SK-N-SH treated with all-trans-retinoic acid at 6 μM for 48 hours (cell line): ENCODE measurements around the gene CCDC196.

ENCODE experiments used
- ATAC-seq: fragments of 200-7000 bp; cut with Tn5 transposase; 3 replicates; pipeline ENCODE4 v1.9.1; 2020; ENCODE audit warnings: mild to moderate bottlenecking, moderate library complexity
- ARNTL ChIP-seq: fragments of 450-650 bp; formaldehyde crosslinking; IDR thresholded peaks from 2 replicates; pipeline ENCODE4 v1.5.0; 2020; ENCODE audit warnings: low read depth, mild to moderate bottlenecking, moderate library complexity, borderline replicate concordance
- CREB5 ChIP-seq: fragments of 250-450 bp; sonication (Bioruptor Pico); IDR thresholded peaks from 2 replicates; pipeline ENCODE4 v1.5.1; 2020; ENCODE audit warnings: low read depth, mild to moderate bottlenecking, moderate library complexity
- CSRNP3 ChIP-seq: fragments of 250-450 bp; sonication (Bioruptor Pico); IDR thresholded peaks from 2 replicates; pipeline ENCODE4 v1.5.1; 2021; ENCODE audit warnings: mild to moderate bottlenecking, moderate library complexity
- ESRRG ChIP-seq: fragments of 250-450 bp; sonication (Bioruptor Pico); IDR thresholded peaks from 2 replicates; pipeline ENCODE4 v1.6.1; 2021; ENCODE audit warnings: mild to moderate bottlenecking
- GLIS3 ChIP-seq: fragments of 250-450 bp; sonication (Bioruptor Pico); IDR thresholded peaks from 2 replicates; pipeline ENCODE4 v1.5.0; 2020; ENCODE audit warnings: mild to moderate bottlenecking, moderate library complexity
- ISL1 ChIP-seq: fragments of 250-450 bp; sonication (Bioruptor Pico); IDR thresholded peaks from 2 replicates; pipeline ENCODE4 v2.1.2; 2022; ENCODE audit warnings: mild to moderate bottlenecking, moderate library complexity
- OSR1 ChIP-seq: fragments of 250-450 bp; sonication (Bioruptor Pico); IDR thresholded peaks from 2 replicates; pipeline ENCODE4 v1.8.0; 2022; ENCODE audit warnings: moderate library complexity, mild to moderate bottlenecking, inconsistent platforms
- PATZ1 ChIP-seq: fragments of 250-450 bp; sonication (Bioruptor Pico); IDR thresholded peaks from 2 replicates; pipeline ENCODE4 v1.8.0; 2020; ENCODE audit warnings: mild to moderate bottlenecking, moderate library complexity, borderline replicate concordance
- POU6F1 ChIP-seq: fragments of 250-450 bp; sonication (Bioruptor Pico); IDR thresholded peaks from 2 replicates; pipeline ENCODE4 v1.8.0; 2021; ENCODE audit warnings: low read depth, mild to moderate bottlenecking, moderate library complexity, borderline replicate concordance
- PPARA ChIP-seq: fragments of 250-450 bp; sonication (Bioruptor Pico); IDR thresholded peaks from 2 replicates; pipeline ENCODE4 v1.5.0; 2020; ENCODE audit warnings: mild to moderate bottlenecking, borderline replicate concordance
- RARB ChIP-seq: fragments of 250-450 bp; sonication (Bioruptor Pico); IDR thresholded peaks from 2 replicates; pipeline ENCODE4 v1.8.0; 2021; ENCODE audit warnings: mild to moderate bottlenecking, moderate library complexity
- SNAI2 ChIP-seq: fragments of 250-450 bp; sonication (Bioruptor Pico); IDR thresholded peaks from 2 replicates; pipeline ENCODE4 v1.5.0; 2020; ENCODE audit warnings: mild to moderate bottlenecking, moderate library complexity
- TCF4 ChIP-seq: fragments of 250-450 bp; sonication (Bioruptor Pico); IDR thresholded peaks from 2 replicates; pipeline ENCODE4 v1.8.0; 2021; ENCODE audit warnings: mild to moderate bottlenecking, moderate library complexity, borderline replicate concordance
- TOX ChIP-seq: fragments of 250-450 bp; sonication (Bioruptor Pico); IDR thresholded peaks from 2 replicates; pipeline ENCODE4 v1.8.0; 2021; ENCODE audit warnings: mild to moderate bottlenecking, moderate library complexity, borderline replicate concordance
- TSHZ2 ChIP-seq: fragments of 250-450 bp; sonication (Bioruptor Pico); IDR thresholded peaks from 2 replicates; pipeline ENCODE4 v1.5.0; 2020; ENCODE audit warnings: mild to moderate bottlenecking, moderate library complexity
- ZC3H10 ChIP-seq: fragments of 250-450 bp; sonication (Bioruptor Pico); IDR thresholded peaks from 2 replicates; pipeline ENCODE4 v1.5.1; 2021; ENCODE audit warnings: mild to moderate bottlenecking, moderate library complexity
- ZFP3 ChIP-seq: fragments of 250-450 bp; sonication (Bioruptor Pico); IDR thresholded peaks from 2 replicates; pipeline ENCODE4 v1.5.0; 2020; ENCODE audit warnings: mild to moderate bottlenecking, moderate library complexity
- ZFP30 ChIP-seq: fragments of 450-650 bp; formaldehyde crosslinking; IDR thresholded peaks from 2 replicates; pipeline ENCODE4 v1.5.0; 2022; ENCODE audit warnings: mild to moderate bottlenecking, moderate library complexity
- ZNF70 ChIP-seq: fragments of 450-650 bp; formaldehyde crosslinking; IDR thresholded peaks from 2 replicates; pipeline ENCODE4 v1.5.0; 2020; ENCODE audit warnings: mild to moderate bottlenecking, moderate library complexity
- ZNF8 ChIP-seq: fragments of 450-650 bp; formaldehyde crosslinking; IDR thresholded peaks from 2 replicates; pipeline ENCODE4 v1.5.0; 2020; ENCODE audit warnings: mild to moderate bottlenecking, moderate library complexity

Gene CCDC196

GRCh38 chr14:66482873-66483272 lies 3.3 kb upstream of the CCDC196 start:
- ATAC-seq, result no peak
- TF ChIP-seq PPARA (CRISPR knock-in tag), result no peak
- no peak for TF ChIP-seq TOX (CRISPR knock-in tag)
- no peak for TF ChIP-seq ARNTL (CRISPR knock-in tag)
- TF ChIP-seq OSR1, result no peak
- no peak for TF ChIP-seq CSRNP3 (CRISPR knock-in tag)
- no peak for TF ChIP-seq PATZ1 (CRISPR knock-in tag)
- no peak for TF ChIP-seq ESRRG (CRISPR knock-in tag)
- TF ChIP-seq POU6F1 (CRISPR knock-in tag), result no peak
- TF ChIP-seq ZNF8 (CRISPR knock-in tag), result no peak
- no peak for TF ChIP-seq TCF4
- TF ChIP-seq ZNF70 (CRISPR knock-in tag), result no peak
- no peak for TF ChIP-seq GLIS3 (CRISPR knock-in tag)
- TF ChIP-seq RARB (CRISPR knock-in tag), result no peak
- TF ChIP-seq SNAI2 (CRISPR knock-in tag), result no peak

GRCh38 chr14:66483322-66483721 lies 2.8 kb upstream of the CCDC196 start:
- no peak for ATAC-seq
- TF ChIP-seq ESRRG (CRISPR knock-in tag), result no peak
- TF ChIP-seq TCF4, result no peak
- TF ChIP-seq ZNF8 (CRISPR knock-in tag), result no peak
- no peak for TF ChIP-seq SNAI2 (CRISPR knock-in tag)
- no peak for TF ChIP-seq TOX (CRISPR knock-in tag)
- TF ChIP-seq CSRNP3 (CRISPR knock-in tag), result no peak
- TF ChIP-seq POU6F1 (CRISPR knock-in tag), result no peak
- no peak for TF ChIP-seq ISL1 (CRISPR knock-in tag)
- TF ChIP-seq ZFP30, result no peak
- TF ChIP-seq GLIS3 (CRISPR knock-in tag), result no peak
- TF ChIP-seq TSHZ2, result no peak
- TF ChIP-seq RARB (CRISPR knock-in tag), result no peak
- TF ChIP-seq ZFP3 (CRISPR knock-in tag), result no peak
- no peak for TF ChIP-seq OSR1
- no peak for TF ChIP-seq ZC3H10 (CRISPR knock-in tag)
- TF ChIP-seq PPARA (CRISPR knock-in tag), result no peak
- no peak for TF ChIP-seq CREB5 (CRISPR knock-in tag)
- TF ChIP-seq ZNF70 (CRISPR knock-in tag), result no peak
